ENCODE measurements around the gene DOC2A. TPM values are rescaled to one million over a fixed set of nuclear protein-coding genes. Genes with fewer than 3 reads are reported as not detected.

DOC2A gene
- total and polyA plus RNA-seq, 2 of the 4 experiments (the other 2 are of a cell fraction), result under 0.01 to 0.48 TPM

GRCh38 chr16:29975134-29975538, 35.7 kb downstream of the DOC2A start:
- H3K9ac ChIP-seq (ENCODE audit: low read depth, low read length), result peak overlapping the region; percentile 94
- dilution Hi-C loops (cut with HindIII; ENCODE audit: low sequenced_read_pairs, unreplicated experiment), result no loop called here

More at GRCh38 chr16:29975134-29975538, 35.7 kb downstream of the DOC2A start:
- Histone ChIP-seq H2BK15ac (ENCODE audit: low read depth, low read length) (no peak overlapping the region), H3K4me3 (ENCODE audit: insufficient read depth, low read depth, low read length) (peak overlapping the region; percentile 69), H2AFZ (replicated peaks; ENCODE audit: low read length, poor library complexity) (no peak overlapping the region), H2BK120ac (ENCODE audit: low read depth, low read length) (no peak overlapping the region), H3K9me1 (ENCODE audit: insufficient read depth, low read length) (peaks cover 28% of the 10 kb centered on the region), H3K4me1 (ENCODE audit: control insufficient read depth, insufficient read depth, low read length) (peaks cover 13% of the 10 kb centered on the region; the same call in 1 of the 2 replicates), H3K27me3 (ENCODE audit: control insufficient read depth, insufficient read depth, low read length) (no peaks in the 10 kb centered on the region), H3K4ac (ENCODE audit: low read depth, low read length) (peak overlapping the region; percentile 97), H3K18ac (ENCODE audit: low read depth, low read length) (no peak overlapping the region), H4K5ac (ENCODE audit: low read depth, low read length) (no peak overlapping the region), H3K23ac (ENCODE audit: low read depth, low read length) (peak overlapping the region; percentile 99), H3K9me3 (ENCODE audit: control insufficient read depth, insufficient read depth, low read length) (no peaks in the 10 kb centered on the region), H3K56ac (ENCODE audit: extremely low read depth, insufficient read depth, low read length) (no peak overlapping the region), H2BK5ac (ENCODE audit: low read depth, low read length, poor library complexity, severe bottlenecking) (no peak overlapping the region), H2AK9ac (replicated peaks; ENCODE audit: low read depth, low read length, poor library complexity) (peak overlapping the region; percentile 51), H4K8ac (ENCODE audit: low read depth in 2 of 2, low read length in 2 of 2) (no peak overlapping the region), H3K79me1 (ENCODE audit: low read depth in 1 of 2, low read length in 2 of 2) (peaks cover 6 to 64% of the 10 kb centered on the region in 2 experiments), H3K4me2 (ENCODE audit: low read depth, low read length) (peak overlapping the region; percentile 91), H2AK5ac (ENCODE audit: low read depth, low read length) (peak overlapping the region; percentile 57; the same call in 1 of the 2 replicates), H2BK20ac (ENCODE audit: low read depth, low read length) (no peak overlapping the region), H4K20me1 (ENCODE audit: insufficient read depth, low read length) (peaks cover 44% of the 10 kb centered on the region), H3K36me3 (ENCODE audit: control insufficient read depth, insufficient read depth, low read length) (peaks cover 29% of the 10 kb centered on the region), H3K14ac (replicated peaks; ENCODE audit: low read depth, low read length) (peak overlapping the region; percentile 99), H4K91ac (ENCODE audit: insufficient read depth, low read depth, low read length) (no peak overlapping the region), H3K27ac (ENCODE audit: insufficient read depth, low read length) (no peak overlapping the region; the same call in 1 of the 2 replicates)
- in situ Hi-C loops (cut with MboI; ENCODE audit: low sequenced_read_pairs), result no loop called here
- no peak for ATAC-seq (ENCODE audit: low read depth)
- DNase-seq, result no peak
- WGBS, 2 experiments (ENCODE audit: extremely low coverage in 2 of 2, insufficient read length in 1 of 2), result 70% methylated on average over 4 of the region's 5 CpGs; no CpG with 5 or more reads in 1 of the 2 experiments
- TF ChIP-seq SMC3 (IDR thresholded peaks at IDR 0.05; ENCODE audit: low read depth, low read length), result no peak
- TF ChIP-seq MXI1 (IDR thresholded peaks at IDR 0.05; ENCODE audit: borderline replicate concordance, low read depth, low read length), result no peak
- TF ChIP-seq ELK1 (IDR thresholded peaks at IDR 0.05; ENCODE audit: borderline replicate concordance, low read depth, low read length), result no peak
- TF ChIP-seq POLR2A (IDR thresholded peaks at IDR 0.05; ENCODE audit: low read depth, low read length), result no peak
- TF ChIP-seq, protein P1, sequence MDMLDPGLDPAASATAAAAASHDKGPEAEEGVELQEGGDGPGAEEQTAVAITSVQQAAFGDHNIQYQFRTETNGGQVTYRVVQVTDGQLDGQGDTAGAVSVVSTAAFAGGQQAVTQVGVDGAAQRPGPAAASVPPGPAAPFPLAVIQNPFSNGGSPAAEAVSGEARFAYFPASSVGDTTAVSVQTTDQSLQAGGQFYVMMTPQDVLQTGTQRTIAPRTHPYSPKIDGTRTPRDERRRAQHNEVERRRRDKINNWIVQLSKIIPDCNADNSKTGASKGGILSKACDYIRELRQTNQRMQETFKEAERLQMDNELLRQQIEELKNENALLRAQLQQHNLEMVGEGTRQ (IDR thresholded peaks at IDR 0.05; ENCODE audit: low read depth, low read length), result no peak
- no peak for TF ChIP-seq BHLHE40 (IDR thresholded peaks at IDR 0.05; ENCODE audit: low read depth, low read length)
- TF ChIP-seq FOS (IDR thresholded peaks at IDR 0.05; ENCODE audit: low read depth, low read length), result no peak
- TF ChIP-seq CEBPB (IDR thresholded peaks at IDR 0.05; ENCODE audit: low read depth, low read length), result no peak
- TF ChIP-seq NFE2L2 (IDR thresholded peaks at IDR 0.05; ENCODE audit: low read depth, low read length), result no peak
- TF ChIP-seq MAZ (IDR thresholded peaks at IDR 0.05; ENCODE audit: borderline replicate concordance, low read depth, low read length), result no peak
- no peak for TF ChIP-seq CTCF (conservative IDR thresholded peaks at IDR 0.05; ENCODE audit: low read depth, low read length)
- TF ChIP-seq RCOR1 (IDR thresholded peaks at IDR 0.05; ENCODE audit: insufficient replicate concordance, low read length), result no peak
- TF ChIP-seq CHD1 (IDR thresholded peaks at IDR 0.05; ENCODE audit: low read depth, low read length), result no peak
- TF ChIP-seq RAD21 (IDR thresholded peaks at IDR 0.05; ENCODE audit: low read length), result no peak
- TF ChIP-seq MAFK (IDR thresholded peaks at IDR 0.05; ENCODE audit: low read depth, low read length), result no peak
- no peak for TF ChIP-seq RFX5 (IDR thresholded peaks at IDR 0.05; ENCODE audit: low read depth, low read length)
- POLR2A ChIA-PET (ENCODE audit: unreplicated experiment), result no interaction called here
- BruUV-seq (replicated peaks), result no TSS peak
- CTCF ChIA-PET, result no interaction called here
- intact Hi-C loops (cut with micrococcal nuclease), result no loop called here

Data from IMR-90 (cell line).